Adrenal gland (tissue), 12 donors: Measurements from ENCODE around the gene CLEC4G. TPM values are rescaled to one million over a fixed set of nuclear protein-coding genes. Genes with fewer than 3 reads are reported as not detected.

Experiments used
- DNase-seq, 7 donors: peaks; one replicate each; pipeline ENCODE4 v3.0.0-alpha.2; 2019 to 2020
- H3K27ac ChIP-seq, 5 donors: fragments of 200-600 bp; sonication (generic) in 4 of 5; 1 replicate in 3 of 5; 2 replicates in 2 of 5; pipeline versions ENCODE4 v1.5.1 to v1.8.0; 2016 to 2020; ENCODE audit warnings: mild to moderate bottlenecking in 1 of 5
- H3K27me3 ChIP-seq: fragments of 200-600 bp; 2 replicates; pipeline ENCODE4 v1.8.0; 2021
- H3K36me3 ChIP-seq, 2 donors: fragments of 200-600 bp; replicated peaks in 1 of 2; 1 replicate in 1 of 2; 2 replicates in 1 of 2; pipeline versions ENCODE4 v1.5.1 to v1.8.0; 2018 to 2022
- H3K4me1 ChIP-seq, 2 donors: fragments of 200-600 bp; replicated peaks in 1 of 2; 1 replicate in 1 of 2; 2 replicates in 1 of 2; pipeline versions ENCODE4 v1.5.1 to v1.8.0; 2018 to 2021
- H3K4me3 ChIP-seq, 4 donors: fragments of 200-600 bp; sonication (generic) in 3 of 4; one replicate each; pipeline ENCODE4 v1.5.1; 2016 to 2018
- H3K9me3 ChIP-seq, 3 donors: fragments of 200-600 bp; sonication (generic) in 1 of 3; replicated peaks in 1 of 3; 1 replicate in 2 of 3; 2 replicates in 1 of 3; pipeline versions ENCODE4 v1.5.1 to v1.8.0; 2016 to 2021
- CTCF ChIP-seq, 6 experiments: fragments of 450-650 bp in 4 of 6; fragments of 200-600 bp in 2 of 6; sonication (generic) in 1 of 6; IDR thresholded peaks; 1 replicate in 5 of 6; 2 replicates in 1 of 6; pipeline versions ENCODE4 v1.5.1 to v1.8.0; 2016 to 2021; ENCODE audit warnings: antibody characterized with exemption in 6 of 6, mild to moderate bottlenecking in 2 of 6, moderate library complexity in 1 of 6
- POLR2A ChIP-seq, 2 donors: fragments of 450-650 bp; IDR thresholded peaks; one replicate each; pipeline ENCODE4 v1.6.1; 2017; ENCODE audit warnings: antibody characterized with exemption in 2 of 2, mild to moderate bottlenecking in 2 of 2, moderate library complexity in 1 of 2
- WGBS, 4 donors: extraction: QIAGEN DNeasy Blood & Tissue Kit in 2 of 4; methylation state at CpG; one replicate each; pipeline versions ENCODE4 v1.1.5 to v1.1.7; 2013 to 2017; 5-methylcytosine and 5-hydroxymethylcytosine counted together
- intact Hi-C, 2 donors: fragments of 100-400 bp; cut with DNase I; formaldehyde crosslinking; loops; one replicate each; pipeline versions ENCODE4 v1.14.1 to v1.15.0; 2022 to 2023
- polyA plus RNA-seq, 3 donors: library from polyadenylated mRNA; stranded (reverse); fragments of 200-250 nt in 2 of 3; fragments of 350-450 nt in 1 of 3; fragmentation: Illumina TruSeq in 1 of 3; extraction: RNeasy Lipid Tissue Mini Kit (QIAGEN cat#74804) in 1 of 3; gene quantifications; one replicate each; pipeline ENCODE4 v1.2.3, GENCODE V29; 2013 to 2014
- total RNA-seq, 9 donors: library from RNA; depleted of rRNA in 4 of 9; stranded (reverse); fragments of >200 nt in 4 of 9; fragments of 120-200 nt in 1 of 9; fragmentation: NEBNext Ultra II Directional in 1 of 9; extraction: Animal tissue kit (Norgen Biotek cat#: 25700) in 1 of 9; gene quantifications; one replicate each; pipeline versions ENCODE4 v1.1.0 to v1.2.4, GENCODE V29; 2013 to 2023
- donor health status: healthy with polysubstance abuse.
- donor health status: Bipolar disorder and iron deficiency.
- donor health status: DM: yes; HTN: yes; CAD: no.
- donor health status: DM: no; HTN: no; CAD: no.
- donor health status: DM: no; HTN: no; CAD: no.
- donor health status: DM: yes; HTN: yes; CAD: no.

Gene CLEC4G
- total and polyA plus RNA-seq, 12 donors, result 0.26 to 2.2 (median 0.87) TPM; not detected in 4

GRCh38 chr19:7705387-7706187 lies 26.3 kb downstream of the CLEC4G start:
- WGBS, 4 donors, result 57 to 80% (median 63%) methylated on average over 9 to 24 of the region's 24 CpGs
- no peak for TF ChIP-seq CTCF (IDR thresholded peaks at IDR 0.05)
- TF ChIP-seq POLR2A (IDR thresholded peaks at IDR 0.05), result no peak
- no peaks in the 10 kb centered on the region for H3K36me3 ChIP-seq
- H3K27me3 ChIP-seq, result no peaks in the 10 kb centered on the region
- intact Hi-C loops, result no loop called here
- peak in 5 of 7 donors; percentile 25 to 65 (median 39) for DNase-seq
- no peak overlapping the region for H3K4me3 ChIP-seq
- no peaks in the 10 kb centered on the region for H3K4me1 ChIP-seq
- no peaks in the 10 kb centered on the region for H3K9me3 ChIP-seq
- H3K27ac ChIP-seq, result peak overlapping the region in 3 of 5 donors; percentile 3 to 68 (median 5)

GRCh38 chr19:7704280-7705060 lies 27.4 kb downstream of the CLEC4G start:
- no peaks in the 10 kb centered on the region for H3K4me1 ChIP-seq
- TF ChIP-seq POLR2A (IDR thresholded peaks at IDR 0.05), result no peak
- TF ChIP-seq CTCF (IDR thresholded peaks at IDR 0.05), result no peak
- DNase-seq, result no peak
- H3K36me3 ChIP-seq, result no peaks in the 10 kb centered on the region
- WGBS, 4 donors, result 70 to 83% (median 73%) methylated on average over 6 of the region's 6 CpGs
- no peak overlapping the region for H3K27ac ChIP-seq
- H3K27me3 ChIP-seq, result no peaks in the 10 kb centered on the region
- H3K9me3 ChIP-seq, result no peaks in the 10 kb centered on the region
- intact Hi-C loops, result no loop called here
- no peak overlapping the region for H3K4me3 ChIP-seq

GRCh38 chr19:7703332-7703731 lies 28.6 kb downstream of the CLEC4G start:
- Histone ChIP-seq H3K4me1 (no peaks in the 10 kb centered on the region), H3K4me3 (no peak overlapping the region), H3K27ac (no peak overlapping the region), H3K9me3 (no peaks in the 10 kb centered on the region), H3K27me3 (peaks cover 4% of the 10 kb centered on the region), H3K36me3 (no peaks in the 10 kb centered on the region)
- 75 to 80% (median 76%) methylated on average over 8 of the region's 8 CpGs for WGBS, 4 donors
- TF ChIP-seq CTCF (IDR thresholded peaks at IDR 0.05) (no peak), POLR2A (IDR thresholded peaks at IDR 0.05) (no peak)
- no peak for DNase-seq
- intact Hi-C loops, result no loop called here

GRCh38 chr19:7701654-7702457 lies 30.1 kb downstream of the CLEC4G start, which contains the start of gene FCER2:
Gene FCER2 (minus strand): TSS chr19:7702131. CDS start chr19:7699760, 2,371 bp downstream.
- Histone ChIP-seq H3K4me3 (no peak within 1 kb of the TSS), H3K9me3 (no peaks in the 10 kb centered on the region), H3K27me3 (peaks cover 5% of the 10 kb centered on the region), H3K27ac (no peak within 1 kb of the TSS), H3K36me3 (no peaks in the 10 kb centered on the region), H3K4me1 (no peaks in the 10 kb centered on the region)
- DNase-seq, result no peak
- TF ChIP-seq POLR2A (IDR thresholded peaks at IDR 0.05), result no peak
- no peak for TF ChIP-seq CTCF (IDR thresholded peaks at IDR 0.05)
- intact Hi-C loops, result no loop called here
- 49 to 54% (median 50%) methylated on average over 17 to 20 of the region's 20 CpGs for WGBS, 4 donors
